SIG-M5 treated with dmso at 0.1 percent for 504 hours (cell line): ENCODE measurements around the gene HNRNPR.
"Not testable (repeated sequence)": the region's sequence is repeated elsewhere in the genome, so short reads cannot be mapped to it uniquely, and the experiment has no call there.

Experiments
- DNase-seq: peaks from one replicate; lab custom pipeline; 2025; ENCODE audit not compliant: unreplicated experiment; lab: John Stamatoyannopoulos, UW

HNRNPR gene

DNA sequence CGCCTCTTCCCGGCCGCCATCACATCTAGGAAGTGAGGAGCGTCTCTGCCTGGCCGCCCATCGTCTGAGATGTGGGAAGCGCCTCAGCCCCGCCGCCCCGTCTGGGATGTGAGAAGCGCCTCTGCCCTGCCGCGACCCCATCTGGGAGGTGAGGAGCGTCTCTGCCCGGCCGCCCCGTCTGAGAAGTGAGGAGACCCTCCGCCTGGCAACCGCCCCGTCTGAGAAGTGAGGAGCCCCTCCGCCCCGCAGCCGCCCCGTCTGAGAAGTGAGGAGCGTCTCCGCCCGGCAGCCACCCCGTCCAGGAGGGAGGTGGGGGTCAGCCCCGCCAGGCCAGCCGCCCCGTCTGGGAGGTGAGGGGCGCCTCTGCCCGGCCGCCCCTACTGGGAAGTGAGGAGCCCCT, 86.7 kb downstream of the HNRNPR start:
- not testable (repeated sequence) for DNase-seq
